IMR-90 (cell line): ENCODE measurements around the gene NKD1. TPM values are rescaled to one million over a fixed set of nuclear protein-coding genes. Genes with fewer than 3 reads are reported as not detected.

Experiments
- ATAC-seq: fragments of 200-7000 bp; cut with Tn5 transposase; 2 replicates; pipeline ENCODE4 v1.9.1; 2020; ENCODE audit warnings: low read depth, mild to moderate bottlenecking, moderate library complexity
- BruUV-seq: library from RNA; stranded (reverse); fragments of 400-500 nt; replicated peaks from 2 replicates; lab custom pipeline; 2021; lab: Mats Ljungman, UMichigan
- CTCF ChIA-PET: fragments of 300-600 bp; formaldehyde crosslinking; extraction: SDS; loops from one replicate; lab custom pipeline; 2021; ENCODE audit warnings: antibody characterized with exemption; lab: Yijun Ruan, JAX
- POLR2A ChIA-PET: fragments of 300-600 bp; sonication (Branson Sonifier 250); formaldehyde crosslinking; loops from one replicate; lab custom pipeline; 2022; ENCODE audit warnings: antibody characterized with exemption; ENCODE audit not compliant: unreplicated experiment; lab: Charles Lee
- DNase-seq: peaks from one replicate; pipeline ENCODE4 v3.0.0; 2013
- H2AFZ ChIP-seq: replicated peaks from 2 replicates; pipeline ENCODE3; 2013; ENCODE audit warnings: low read length, mild to moderate bottlenecking; ENCODE audit not compliant: poor library complexity
- H2AK5ac ChIP-seq: 2 replicates; pipeline ENCODE4 v1.6.1; 2013; ENCODE audit warnings: low read depth, low read length, inconsistent platforms
- H2AK9ac ChIP-seq: replicated peaks from 2 replicates; pipeline ENCODE3; 2013; ENCODE audit warnings: mild to moderate bottlenecking, low read depth, low read length, moderate library complexity; ENCODE audit not compliant: poor library complexity
- H2BK120ac ChIP-seq: 2 replicates; pipeline ENCODE4 v1.6.1; 2013; ENCODE audit warnings: low read depth, low read length, inconsistent platforms
- H2BK15ac ChIP-seq: 3 replicates; pipeline ENCODE4 v1.6.1; 2013; ENCODE audit warnings: low read depth, low read length, inconsistent platforms
- H2BK20ac ChIP-seq: 2 replicates; pipeline ENCODE4 v1.6.1; 2013; ENCODE audit warnings: low read depth, mild to moderate bottlenecking, inconsistent platforms, low read length, moderate library complexity
- H2BK5ac ChIP-seq: 2 replicates; pipeline ENCODE4 v1.6.1; 2013; ENCODE audit warnings: mild to moderate bottlenecking, low read depth, low read length, inconsistent platforms; ENCODE audit not compliant: poor library complexity, severe bottlenecking
- H3K14ac ChIP-seq: replicated peaks from 2 replicates; pipeline ENCODE4 v1.6.1; 2013; ENCODE audit warnings: low read depth, low read length, inconsistent platforms
- H3K18ac ChIP-seq: 2 replicates; pipeline ENCODE4 v1.6.1; 2013; ENCODE audit warnings: low read depth, low read length, control low read depth
- H3K23ac ChIP-seq: 2 replicates; pipeline ENCODE4 v1.6.1; 2013; ENCODE audit warnings: low read depth, low read length, inconsistent platforms
- H3K27ac ChIP-seq: 2 replicates; pipeline ENCODE4 v1.5.1; 2013; ENCODE audit warnings: mild to moderate bottlenecking, control low read depth, low read length; ENCODE audit not compliant: insufficient read depth
- H3K27me3 ChIP-seq: 2 replicates; pipeline ENCODE4 v1.6.1; 2013; ENCODE audit warnings: low read length; ENCODE audit not compliant: control insufficient read depth, insufficient read depth
- H3K36me3 ChIP-seq: 2 replicates; pipeline ENCODE4 v1.6.1; 2013; ENCODE audit warnings: low read length, mixed read lengths; ENCODE audit not compliant: control insufficient read depth, insufficient read depth
- H3K4ac ChIP-seq: 2 replicates; pipeline ENCODE4 v1.6.1; 2013; ENCODE audit warnings: low read depth, low read length, inconsistent platforms
- H3K4me1 ChIP-seq: 2 replicates; pipeline ENCODE4 v1.6.1; 2013; ENCODE audit warnings: low read length, mixed read lengths; ENCODE audit not compliant: control insufficient read depth, insufficient read depth
- H3K4me2 ChIP-seq: 2 replicates; pipeline ENCODE4 v1.6.1; 2013; ENCODE audit warnings: low read depth, mild to moderate bottlenecking, control low read depth, low read length, moderate library complexity
- H3K4me3 ChIP-seq: 2 replicates; pipeline ENCODE4 v1.5.1; 2013; ENCODE audit warnings: low read depth, mild to moderate bottlenecking, control low read depth, low read length, moderate library complexity; ENCODE audit not compliant: insufficient read depth
- H3K56ac ChIP-seq: 2 replicates; pipeline ENCODE4 v1.6.1; 2013; ENCODE audit warnings: low read length, inconsistent platforms; ENCODE audit not compliant: insufficient read depth; ENCODE audit errors: extremely low read depth
- H3K79me1 ChIP-seq, 2 experiments: 2 replicates each; pipeline ENCODE4 v1.6.1; 2013; ENCODE audit warnings: low read length in 2 of 2, inconsistent platforms in 1 of 2, low read depth in 1 of 2
- H3K9ac ChIP-seq: 2 replicates; pipeline ENCODE4 v1.6.1; 2013; ENCODE audit warnings: low read depth, low read length, control low read depth
- H3K9me1 ChIP-seq: 2 replicates; pipeline ENCODE4 v1.6.1; 2013; ENCODE audit warnings: low read length, inconsistent platforms; ENCODE audit not compliant: insufficient read depth
- H3K9me3 ChIP-seq: 2 replicates; pipeline ENCODE4 v1.6.1; 2013; ENCODE audit warnings: low read length; ENCODE audit not compliant: control insufficient read depth, insufficient read depth
- H4K20me1 ChIP-seq: 2 replicates; pipeline ENCODE4 v1.6.1; 2013; ENCODE audit warnings: low read length, inconsistent platforms; ENCODE audit not compliant: insufficient read depth
- H4K5ac ChIP-seq: 2 replicates; pipeline ENCODE4 v1.6.1; 2013; ENCODE audit warnings: mild to moderate bottlenecking, low read depth, low read length, control low read depth
- H4K8ac ChIP-seq, 2 experiments: 2 replicates each; pipeline ENCODE4 v1.6.1; 2013; ENCODE audit warnings: low read depth in 2 of 2, low read length in 2 of 2, control low read depth in 1 of 2, inconsistent platforms in 1 of 2
- H4K91ac ChIP-seq: 2 replicates; pipeline ENCODE4 v1.6.1; 2013; ENCODE audit warnings: low read depth, low read length, inconsistent platforms; ENCODE audit not compliant: insufficient read depth
- FOS ChIP-seq: fragments of 150-350 bp; IDR thresholded peaks from 2 replicates; pipeline ENCODE4 v1.6.1; 2016; ENCODE audit warnings: low read depth, low read length
- MAZ ChIP-seq: IDR thresholded peaks from 2 replicates; pipeline ENCODE4 v1.6.1; 2012; ENCODE audit warnings: low read depth, mild to moderate bottlenecking, low read length, improper control_type of control experiment, moderate library complexity, borderline replicate concordance
- MXI1 ChIP-seq: IDR thresholded peaks from 2 replicates; pipeline ENCODE4 v1.6.1; 2012; ENCODE audit warnings: low read depth, mild to moderate bottlenecking, low read length, moderate library complexity, borderline replicate concordance
- RFX5 ChIP-seq: IDR thresholded peaks from 2 replicates; pipeline ENCODE4 v1.8.0; 2012; ENCODE audit warnings: low read depth, mild to moderate bottlenecking, low read length, moderate library complexity
- whole genome bisulfite sequencing, 2 experiments: methylation state at CpG; one replicate each; pipeline versions ENCODE4 v1.1.5 to v1.1.7; 2013; ENCODE audit warnings: missing lambda C conversion rate in 2 of 2; ENCODE audit not compliant: insufficient read length in 1 of 2; ENCODE audit errors: extremely low coverage in 2 of 2; 5-methylcytosine and 5-hydroxymethylcytosine counted together
- dilution Hi-C: fragments of 300-500 bp; cut with HindIII; formaldehyde crosslinking; loops from one replicate; pipeline ENCODE4 v1.14.3; 2018; ENCODE audit warnings: low sequenced_read_pairs; ENCODE audit not compliant: unreplicated experiment
- in situ Hi-C: fragments of 300-500 bp; cut with MboI; formaldehyde crosslinking; loops from 3 replicates; pipeline ENCODE4 v1.14.3; 2019; ENCODE audit warnings: low sequenced_read_pairs, inconsistent platforms, mixed read lengths
- intact Hi-C: fragments of 100-400 bp; cut with micrococcal nuclease; formaldehyde crosslinking; loops from 2 replicates; pipeline ENCODE4 v1.10.0; 2022
- polyA plus RNA-seq, 3 experiments: library from polyadenylated mRNA; depleted of rRNA; stranded (reverse); fragments of >200 nt; gene quantifications; 2 replicates each; pipeline ENCODE4 v1.2.3, GENCODE V29; 2012; ENCODE audit warnings: low replicate concordance in 1 of 3
- total RNA-seq: library from RNA; depleted of rRNA; stranded (reverse); fragments of >200 nt; gene quantifications from 2 replicates; pipeline ENCODE4 v1.2.3, GENCODE V29; 2012

The NKD1 gene
- total and polyA plus RNA-seq, 2 of the 4 experiments (the other 2 are of a cell fraction), result not detected

DNA sequence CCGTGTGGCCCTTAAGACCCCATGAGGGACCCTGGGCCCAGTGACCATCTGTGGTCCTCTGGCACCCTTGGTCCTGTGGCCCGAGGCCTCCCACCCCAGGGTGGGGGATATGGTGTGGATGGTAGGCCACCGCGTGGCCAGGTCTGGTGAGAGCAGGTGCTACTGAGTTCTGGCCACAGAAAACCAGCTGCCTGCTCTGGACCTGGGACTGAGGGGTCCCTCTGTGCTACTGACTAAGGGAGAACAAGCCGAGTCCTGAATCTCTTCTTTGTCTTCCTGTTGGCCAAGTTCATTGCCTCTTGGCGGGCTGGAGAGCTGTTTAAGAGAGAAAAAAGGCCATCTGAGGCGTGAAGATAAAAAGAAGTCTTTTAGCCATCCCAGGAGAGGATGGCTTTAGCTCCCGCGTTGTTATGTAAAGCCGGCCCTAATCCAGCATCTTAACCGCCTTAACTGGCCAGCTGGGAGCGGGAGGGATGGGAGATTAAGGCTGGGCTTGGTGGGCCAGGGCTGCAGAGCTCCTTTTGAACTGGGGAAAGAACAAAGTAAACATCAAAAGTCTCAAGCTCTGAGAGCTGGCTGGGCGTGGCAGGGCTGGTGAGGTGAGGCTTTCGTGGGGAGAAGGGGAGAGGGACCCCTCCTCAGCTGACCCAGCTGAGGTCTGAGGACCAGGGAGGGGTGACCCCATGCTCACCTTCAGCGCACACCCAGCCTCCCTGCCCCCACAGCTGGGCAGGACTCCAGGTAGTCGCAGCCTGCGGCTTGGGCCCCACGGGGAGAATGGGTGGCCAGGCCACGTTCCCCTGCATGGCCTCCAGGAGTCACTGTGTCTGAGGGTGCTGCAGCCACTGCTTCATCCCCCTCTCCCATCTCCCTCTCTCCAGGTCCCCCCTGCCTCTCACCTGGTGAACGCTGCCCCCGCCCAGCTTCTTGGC is 62.4 kb downstream of the NKD1 start:
- Histone ChIP-seq H2AK5ac (no peak overlapping the region), H2BK120ac (no peak overlapping the region), H2BK20ac (no peak overlapping the region), H3K9me1 (no peaks in the 10 kb centered on the region), H4K91ac (no peak overlapping the region), H2AK9ac (no peak overlapping the region), H4K20me1 (no peaks in the 10 kb centered on the region), H2AFZ (no peak overlapping the region), H3K18ac (no peak overlapping the region), H3K9ac (no peak overlapping the region), H2BK5ac (no peak overlapping the region), H4K8ac (no peak overlapping the region), H4K5ac (no peak overlapping the region), H3K23ac (no peak overlapping the region), H2BK15ac (no peak overlapping the region), H3K14ac (no peak overlapping the region), H3K4me2 (no peak overlapping the region), H3K4me1 (no peaks in the 10 kb centered on the region), H3K79me1 (no peaks in the 10 kb centered on the region), H3K4ac (no peak overlapping the region), H3K27me3 (peaks cover 32% of the 10 kb centered on the region), H3K9me3 (no peaks in the 10 kb centered on the region), H3K56ac (no peak overlapping the region), H3K36me3 (no peaks in the 10 kb centered on the region), H3K27ac (no peak overlapping the region), H3K4me3 (no peak overlapping the region)
- in situ Hi-C loops (no loop called here), dilution Hi-C loops (no loop called here), intact Hi-C loops (no loop called here)
- ChIA-PET CTCF (no interaction called here), POLR2A (no interaction called here)
- no peak for DNase-seq
- no peak for TF ChIP-seq FOS
- TF ChIP-seq RFX5, result no peak
- no peak for TF ChIP-seq MXI1
- no peak for TF ChIP-seq MAZ
- no TSS peak for BruUV-seq
- no peak for ATAC-seq
- 71% methylated on average over 3 of the region's 21 CpGs; no CpG with 5 or more reads in 1 of the 2 experiments for WGBS, 2 experiments
